HL-60 (cell line): ENCODE results near the gene MPST.

ENCODE experiments used
- CTCF ChIP-seq: IDR thresholded peaks from one replicate; pipeline ENCODE4 v1.5.1; 2011; ENCODE audit warnings: low read length, control low read depth, inconsistent platforms; ENCODE audit not compliant: insufficient read depth
- GABPA ChIP-seq: IDR thresholded peaks from 2 replicates; pipeline ENCODE4 v1.6.1; 2012; ENCODE audit warnings: low read depth
- POLR2AphosphoS5 ChIP-seq: IDR thresholded peaks from 2 replicates; pipeline ENCODE4 v1.6.1; 2012; ENCODE audit warnings: low read depth
- REST ChIP-seq: IDR thresholded peaks from 2 replicates; pipeline ENCODE4 v1.6.1; 2012; ENCODE audit warnings: low read depth; ENCODE audit not compliant: insufficient replicate concordance
- SPI1 ChIP-seq: IDR thresholded peaks from 2 replicates; pipeline ENCODE4 v1.6.1; 2012; ENCODE audit warnings: low read depth, mild to moderate bottlenecking, borderline replicate concordance

- TF ChIP-seq CTCF = no peak
- TF ChIP-seq POLR2AphosphoS5 = no peak
- TF ChIP-seq REST = no peak
- no peak for TF ChIP-seq GABPA
- no peak for TF ChIP-seq SPI1
Observed at GRCh38 chr22:36971341-36972125, 48.0 kb upstream of the MPST start.
